Measurements from ENCODE around the gene PFDN2.

PFDN2 gene

GRCh38 chr1:161082996-161083747, 34.7 kb downstream of the PFDN2 start:
- H4K20me1 ChIP-seq (ENCODE audit: insufficient read depth, low read length): no peaks in the 10 kb centered on the region
- no peak overlapping the region for H3K4me3 ChIP-seq (ENCODE audit: low read length)
- no peak overlapping the region for H2AFZ ChIP-seq (ENCODE audit: low read length)
- H3K36me3 ChIP-seq (replicated peaks; ENCODE audit: insufficient read depth, low read length): no peaks in the 10 kb centered on the region
- H3K9me2 ChIP-seq (replicated peaks; ENCODE audit: insufficient read depth, low read length): no peaks in the 10 kb centered on the region
- no peak overlapping the region for H3K27ac ChIP-seq (ENCODE audit: low read length)
- H3K4me1 ChIP-seq (ENCODE audit: low read length): no peaks in the 10 kb centered on the region
- no peaks in the 10 kb centered on the region for H3K79me2 ChIP-seq (ENCODE audit: low read length)
- H3K9ac ChIP-seq (ENCODE audit: low read length): no peak overlapping the region
- TF ChIP-seq EZH2 (optimal IDR thresholded peaks at IDR 0.05; ENCODE audit: low read depth, low read length) (no peak), EZH2phosphoT487 (IDR thresholded peaks at IDR 0.05; ENCODE audit: low read length) (no peak)
- TF ChIP-seq, protein P1, sequence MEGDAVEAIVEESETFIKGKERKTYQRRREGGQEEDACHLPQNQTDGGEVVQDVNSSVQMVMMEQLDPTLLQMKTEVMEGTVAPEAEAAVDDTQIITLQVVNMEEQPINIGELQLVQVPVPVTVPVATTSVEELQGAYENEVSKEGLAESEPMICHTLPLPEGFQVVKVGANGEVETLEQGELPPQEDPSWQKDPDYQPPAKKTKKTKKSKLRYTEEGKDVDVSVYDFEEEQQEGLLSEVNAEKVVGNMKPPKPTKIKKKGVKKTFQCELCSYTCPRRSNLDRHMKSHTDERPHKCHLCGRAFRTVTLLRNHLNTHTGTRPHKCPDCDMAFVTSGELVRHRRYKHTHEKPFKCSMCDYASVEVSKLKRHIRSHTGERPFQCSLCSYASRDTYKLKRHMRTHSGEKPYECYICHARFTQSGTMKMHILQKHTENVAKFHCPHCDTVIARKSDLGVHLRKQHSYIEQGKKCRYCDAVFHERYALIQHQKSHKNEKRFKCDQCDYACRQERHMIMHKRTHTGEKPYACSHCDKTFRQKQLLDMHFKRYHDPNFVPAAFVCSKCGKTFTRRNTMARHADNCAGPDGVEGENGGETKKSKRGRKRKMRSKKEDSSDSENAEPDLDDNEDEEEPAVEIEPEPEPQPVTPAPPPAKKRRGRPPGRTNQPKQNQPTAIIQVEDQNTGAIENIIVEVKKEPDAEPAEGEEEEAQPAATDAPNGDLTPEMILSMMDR (IDR thresholded peaks at IDR 0.05; ENCODE audit: low read length): no peak
- no peak overlapping the region for H3K4me2 ChIP-seq (ENCODE audit: low read depth, low read length)
- H3K9me3 ChIP-seq (replicated peaks; ENCODE audit: insufficient read depth, low read length): no peaks in the 10 kb centered on the region
- no peaks in the 10 kb centered on the region for H3F3A ChIP-seq (ENCODE audit: insufficient read depth, low read length)
- DNase-seq: no peak
- no peaks in the 10 kb centered on the region for H3K27me3 ChIP-seq (replicated peaks; ENCODE audit: insufficient read depth, low read length)

DNA sequence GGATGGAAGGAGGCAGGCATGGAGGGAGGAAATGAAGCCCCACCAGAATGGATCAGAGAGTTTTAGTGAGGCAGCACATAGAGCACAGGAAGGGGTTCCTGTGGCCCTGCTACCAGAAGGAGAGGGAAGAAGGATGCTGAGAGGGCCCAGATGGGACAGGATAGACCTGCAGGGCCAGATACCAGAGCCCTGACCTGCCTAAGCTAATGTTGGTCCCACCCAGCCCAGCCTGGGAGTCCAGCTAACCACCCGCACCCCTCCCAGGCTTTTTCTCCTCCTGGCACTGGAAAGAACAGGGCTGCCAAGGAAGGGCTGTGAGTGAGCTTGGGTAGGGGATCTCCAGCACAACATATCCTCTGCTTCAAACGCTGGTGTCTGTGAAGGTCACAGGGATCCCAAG, 35.4 kb downstream of the PFDN2 start:
- Histone ChIP-seq H3K27ac (ENCODE audit: low read length) (no peak overlapping the region), H3K36me3 (replicated peaks; ENCODE audit: insufficient read depth, low read length) (no peaks in the 10 kb centered on the region), H3K9me2 (replicated peaks; ENCODE audit: insufficient read depth, low read length) (no peaks in the 10 kb centered on the region), H3K4me2 (ENCODE audit: low read depth, low read length) (no peak overlapping the region), H3K79me2 (ENCODE audit: low read length) (no peaks in the 10 kb centered on the region), H2AFZ (ENCODE audit: low read length) (no peak overlapping the region), H3K27me3 (replicated peaks; ENCODE audit: insufficient read depth, low read length) (no peaks in the 10 kb centered on the region), H3K9me3 (replicated peaks; ENCODE audit: insufficient read depth, low read length) (no peaks in the 10 kb centered on the region), H3K4me1 (ENCODE audit: low read length) (no peaks in the 10 kb centered on the region), H3K4me3 (ENCODE audit: low read length) (no peak overlapping the region), H4K20me1 (ENCODE audit: insufficient read depth, low read length) (no peaks in the 10 kb centered on the region), H3K9ac (ENCODE audit: low read length) (no peak overlapping the region), H3F3A (ENCODE audit: insufficient read depth, low read length) (no peaks in the 10 kb centered on the region)
- TF ChIP-seq EZH2phosphoT487 (IDR thresholded peaks at IDR 0.05; ENCODE audit: low read length) (no peak), EZH2 (optimal IDR thresholded peaks at IDR 0.05; ENCODE audit: low read depth, low read length) (no peak)
- TF ChIP-seq, protein P1 (IDR thresholded peaks at IDR 0.05; ENCODE audit: low read length): no peak
- DNase-seq: no peak

- Histone ChIP-seq H3K27ac (ENCODE audit: low read length) (no peak overlapping the region), H3K9me2 (replicated peaks; ENCODE audit: insufficient read depth, low read length) (no peaks in the 10 kb centered on the region), H3K4me1 (ENCODE audit: low read length) (no peaks in the 10 kb centered on the region), H3K27me3 (replicated peaks; ENCODE audit: insufficient read depth, low read length) (no peaks in the 10 kb centered on the region), H3K79me2 (ENCODE audit: low read length) (no peaks in the 10 kb centered on the region), H3K9ac (ENCODE audit: low read length) (no peak overlapping the region), H3K4me3 (ENCODE audit: low read length) (no peak overlapping the region), H3K9me3 (replicated peaks; ENCODE audit: insufficient read depth, low read length) (no peaks in the 10 kb centered on the region), H4K20me1 (ENCODE audit: insufficient read depth, low read length) (no peaks in the 10 kb centered on the region), H3K36me3 (replicated peaks; ENCODE audit: insufficient read depth, low read length) (no peaks in the 10 kb centered on the region), H3F3A (ENCODE audit: insufficient read depth, low read length) (no peaks in the 10 kb centered on the region), H2AFZ (ENCODE audit: low read length) (no peak overlapping the region), H3K4me2 (ENCODE audit: low read depth, low read length) (no peak overlapping the region)
- no peak for DNase-seq
- TF ChIP-seq, protein P1 (IDR thresholded peaks at IDR 0.05; ENCODE audit: low read length): no peak
- no peak for TF ChIP-seq EZH2phosphoT487 (IDR thresholded peaks at IDR 0.05; ENCODE audit: low read length)
- no peak for TF ChIP-seq EZH2 (optimal IDR thresholded peaks at IDR 0.05; ENCODE audit: low read depth, low read length)
Measured at GRCh38 chr1:161081519-161081918, 36.3 kb downstream of the PFDN2 start.

Measured in MM.1S (cell line).